Calu3 (cell line): Measurements from ENCODE around the gene DDX39B. TPM values are rescaled to one million over a fixed set of nuclear protein-coding genes. Genes with fewer than 3 reads are reported as not detected.
A peak's percentile ranks its signal among the peaks of the same experiment; 100 is the strongest.

Experiments
- BruUV-seq: library from RNA; stranded (reverse); fragments of 400-500 nt; replicated peaks from 2 replicates; lab custom pipeline; 2021; lab: Mats Ljungman, UMichigan
- CTCF ChIA-PET: fragments of 300-600 bp; sonication (Branson Sonifier 250); formaldehyde crosslinking; loops from one replicate; lab custom pipeline; 2022; ENCODE audit warnings: antibody characterized with exemption; lab: Charles Lee
- DNase-seq: peaks from one replicate; pipeline ENCODE4 v3.0.0; 2022
- H3K27ac Mint-ChIP-seq: one replicate; pipeline ENCODE4 v1.8.0; 2022; ENCODE audit warnings: mixed read lengths; ENCODE audit not compliant: unreplicated experiment
- H3K27me3 Mint-ChIP-seq: one replicate; pipeline ENCODE4 v1.8.0; 2022; ENCODE audit warnings: mixed read lengths; ENCODE audit not compliant: unreplicated experiment
- H3K36me3 Mint-ChIP-seq: one replicate; pipeline ENCODE4 v1.8.0; 2022; ENCODE audit warnings: mild to moderate bottlenecking, moderate library complexity, mixed read lengths; ENCODE audit not compliant: insufficient read depth, unreplicated experiment
- H3K4me1 Mint-ChIP-seq: one replicate; pipeline ENCODE4 v1.8.0; 2022; ENCODE audit warnings: mild to moderate bottlenecking, low read depth, mixed read lengths; ENCODE audit not compliant: unreplicated experiment
- H3K4me3 Mint-ChIP-seq: one replicate; pipeline ENCODE4 v1.8.0; 2022; ENCODE audit warnings: mild to moderate bottlenecking, low read depth, moderate library complexity, mixed read lengths; ENCODE audit not compliant: unreplicated experiment
- H3K9me3 Mint-ChIP-seq: one replicate; pipeline ENCODE4 v1.8.0; 2022; ENCODE audit warnings: low read depth, mixed read lengths; ENCODE audit not compliant: unreplicated experiment
- CTCF ChIP-seq: fragments of 200-600 bp; IDR thresholded peaks from one replicate; pipeline ENCODE4 v1.8.0; 2022; ENCODE audit warnings: antibody characterized with exemption; ENCODE audit not compliant: unreplicated experiment
- intact Hi-C: fragments of 100-400 bp; cut with micrococcal nuclease; formaldehyde crosslinking; loops from one replicate; pipeline ENCODE4 v1.10.0; 2022; ENCODE audit not compliant: unreplicated experiment
- total RNA-seq: library from RNA; stranded (reverse); gene quantifications from 2 replicates; pipeline ENCODE4 v1.2.3, GENCODE V29; 2022

DDX39B gene
- total RNA-seq, 1 experiment from 2014 or later, result 646 TPM

- intact Hi-C loops, result no loop called here
- BruUV-seq, result no TSS peak
- no peaks in the 10 kb centered on the region for H3K4me1 Mint-ChIP-seq
- DNase-seq, result no peak
- no peak overlapping the region for H3K4me3 Mint-ChIP-seq
- H3K36me3 Mint-ChIP-seq, result peaks cover 5% of the 10 kb centered on the region
- H3K27ac Mint-ChIP-seq, result no peak overlapping the region
- no peak for TF ChIP-seq CTCF
- H3K9me3 Mint-ChIP-seq, result no peaks in the 10 kb centered on the region
- CTCF ChIA-PET, result interaction anchor here (0.9 kb wide), 1 partner anchor 31 kb away, joined by 3 read pairs; no protein-coding TSS in a partner anchor
- H3K27me3 Mint-ChIP-seq, result peaks cover 51% of the 10 kb centered on the region
Observed at GRCh38 chr6:31567531-31568370, 25.9 kb upstream of the DDX39B start.

GRCh38 chr6:31560697-31561058 is 18.9 kb upstream of the DDX39B start:
- no peak for DNase-seq
- CTCF ChIA-PET, result interaction anchor here (0.6 to 0.8 kb wide), 2 partner anchors 23 to 58 kb away, joined by 3 read pairs; no protein-coding TSS in a partner anchor
- no peak overlapping the region for H3K4me3 Mint-ChIP-seq
- H3K27me3 Mint-ChIP-seq, result peaks cover 15% of the 10 kb centered on the region
- no peaks in the 10 kb centered on the region for H3K9me3 Mint-ChIP-seq
- no TSS peak for BruUV-seq
- no peak for TF ChIP-seq CTCF
- H3K27ac Mint-ChIP-seq, result no peak overlapping the region
- H3K4me1 Mint-ChIP-seq, result peaks cover 21% of the 10 kb centered on the region
- peaks cover 20% of the 10 kb centered on the region for H3K36me3 Mint-ChIP-seq
- intact Hi-C loops, result no loop called here

GRCh38 chr6:31559958-31560696 is 18.3 kb upstream of the DDX39B start:
- intact Hi-C loops, result no loop called here
- Mint-ChIP-seq H3K36me3 (peaks cover 20% of the 10 kb centered on the region), H3K27me3 (peaks cover 9% of the 10 kb centered on the region), H3K27ac (peak overlapping the region; percentile 22), H3K4me3 (no peak overlapping the region), H3K9me3 (no peaks in the 10 kb centered on the region), H3K4me1 (peaks cover 21% of the 10 kb centered on the region)
- no TSS peak for BruUV-seq
- peak; percentile 68 for DNase-seq
- CTCF ChIA-PET, result interaction anchor here (0.6 to 1.1 kb wide), 2 partner anchors 38 to 59 kb away, joined by 3 read pairs; no protein-coding TSS in a partner anchor
- TF ChIP-seq CTCF, result no peak

- peak overlapping the region; percentile 22 for H3K27ac Mint-ChIP-seq
- BruUV-seq, result no TSS peak
- peaks cover 21% of the 10 kb centered on the region for H3K4me1 Mint-ChIP-seq
- H3K9me3 Mint-ChIP-seq, result no peaks in the 10 kb centered on the region
- DNase-seq, result no peak
- CTCF ChIA-PET, result interaction anchor here (1.1 kb wide), 1 partner anchor 39 kb away, joined by 3 read pairs; no protein-coding TSS in a partner anchor
- H3K27me3 Mint-ChIP-seq, result peaks cover 4% of the 10 kb centered on the region
- H3K36me3 Mint-ChIP-seq, result peaks cover 20% of the 10 kb centered on the region
- no peak overlapping the region for H3K4me3 Mint-ChIP-seq
- no peak for TF ChIP-seq CTCF
- intact Hi-C loops, result no loop called here
Observed at GRCh38 chr6:31559606-31559957, 17.8 kb upstream of the DDX39B start.
